Measurements from ENCODE around the gene NR4A2.
A peak's percentile ranks its signal among the peaks of the same experiment; 100 is the strongest.

NR4A2 gene

GRCh38 chr2:156333951-156334495 is 1.5 kb upstream of the NR4A2 start:
- no peak for TF ChIP-seq CTCF (conservative IDR thresholded peaks at IDR 0.05; ENCODE audit: low read depth, low read length)
- DNase-seq (ENCODE audit: low read depth): peak; percentile 51
- peak overlapping the region; percentile 75 for H3K4me3 ChIP-seq (ENCODE audit: low read depth, low read length)

GRCh38 chr2:156333274-156333950 is 891 bp upstream of the NR4A2 start:
- DNase-seq (ENCODE audit: low read depth): no peak
- peak overlapping the region; percentile 75 for H3K4me3 ChIP-seq (ENCODE audit: low read depth, low read length)
- TF ChIP-seq CTCF (conservative IDR thresholded peaks at IDR 0.05; ENCODE audit: low read depth, low read length): no peak

GRCh38 chr2:156332284-156332533 is 312 bp downstream of the NR4A2 start:
- no peak for DNase-seq (ENCODE audit: low read depth)
- no peak for TF ChIP-seq CTCF (conservative IDR thresholded peaks at IDR 0.05; ENCODE audit: low read depth, low read length)
- peak overlapping the region; percentile 75 for H3K4me3 ChIP-seq (ENCODE audit: low read depth, low read length)

- TF ChIP-seq CTCF (conservative IDR thresholded peaks at IDR 0.05; ENCODE audit: low read depth, low read length): no peak
- H3K4me3 ChIP-seq (ENCODE audit: low read depth, low read length): peak overlapping the region; percentile 75
- peak; percentile 83 for DNase-seq (ENCODE audit: low read depth)
Observed at GRCh38 chr2:156331572-156332283, 793 bp downstream of the NR4A2 start.

GRCh38 chr2:156329927-156330726 is 2.4 kb downstream of the NR4A2 start:
- H3K4me3 ChIP-seq (ENCODE audit: low read depth, low read length): no peak overlapping the region
- TF ChIP-seq CTCF (conservative IDR thresholded peaks at IDR 0.05; ENCODE audit: low read depth, low read length): no peak
- no peak for DNase-seq (ENCODE audit: low read depth)

GRCh38 chr2:156329031-156329926 is 3.2 kb downstream of the NR4A2 start:
- TF ChIP-seq CTCF (conservative IDR thresholded peaks at IDR 0.05; ENCODE audit: low read depth, low read length): no peak
- H3K4me3 ChIP-seq (ENCODE audit: low read depth, low read length): no peak overlapping the region
- DNase-seq (ENCODE audit: low read depth): no peak
